NK-92 treated with Interleukin-12 subunit alpha and Interleukin-12 subunit beta, amount 100 ng/mL, for 24 hours (cell line): ENCODE data around the gene ADO.
"Not testable (repeated sequence)": the region's sequence is repeated elsewhere in the genome, so short reads cannot be mapped to it uniquely, and the experiment has no call there.

ENCODE experiments used
- DNase-seq: peaks from one replicate; lab custom pipeline; 2025; lab: John Stamatoyannopoulos, UW

Gene ADO

GRCh38 chr10:62804356-62805230 is at the start of gene ADO:
ADO (plus strand) TSS chr10:62804720; CDS start chr10:62805060, 340 bp downstream.
- peak; percentile 63 for DNase-seq

- no peak for DNase-seq
Observed at GRCh38 chr10:62754963-62755362, 49.6 kb upstream of the ADO start.

DNA sequence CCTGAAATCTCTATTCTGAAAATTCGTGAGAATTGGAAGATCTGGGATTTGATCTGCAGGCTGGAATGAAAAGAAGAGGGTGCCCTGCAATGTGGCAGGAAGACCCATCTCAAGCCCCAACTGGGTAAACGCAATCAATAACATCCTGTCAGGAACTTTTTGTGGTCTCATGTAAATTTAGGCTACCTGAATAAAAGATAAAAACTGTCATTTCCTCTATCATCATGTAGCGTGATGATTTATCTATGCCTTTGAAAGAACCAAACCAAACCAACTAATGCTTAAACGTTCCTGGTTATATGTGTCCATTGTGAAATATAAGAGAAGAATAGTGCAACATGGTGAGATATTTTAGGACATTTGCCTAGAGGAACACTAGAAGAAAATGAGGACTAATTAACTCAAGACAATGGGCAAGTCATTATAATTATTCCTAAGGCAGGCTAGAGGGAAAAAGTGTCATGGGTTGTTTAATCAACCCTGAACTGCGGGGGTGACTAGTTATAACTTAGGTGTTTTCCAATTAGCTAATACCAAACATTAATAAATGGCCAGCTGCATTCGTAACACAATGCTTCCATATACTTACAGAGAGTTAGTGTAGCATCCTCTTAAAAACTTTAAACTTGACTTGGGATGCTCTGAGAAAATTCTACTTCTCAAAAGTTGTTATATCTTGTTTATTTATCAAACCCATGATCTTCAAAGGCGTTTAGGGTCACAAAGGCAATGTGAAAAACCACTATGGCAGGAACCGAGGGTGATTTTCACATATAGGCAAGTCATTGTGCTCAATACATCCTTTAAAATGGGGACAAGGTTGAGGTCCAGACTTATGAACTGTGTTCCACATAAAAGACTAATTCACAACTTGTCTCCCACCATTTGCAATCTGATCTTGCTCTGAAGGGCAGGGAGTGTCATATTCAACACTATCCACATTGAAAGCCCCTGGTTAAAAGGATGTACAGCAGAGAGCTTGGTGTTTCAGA is 48.6 kb upstream of the ADO start:
- DNase-seq, result no peak

GRCh38 chr10:62759599-62760175 is 44.8 kb upstream of the ADO start:
- no peak for DNase-seq

DNA sequence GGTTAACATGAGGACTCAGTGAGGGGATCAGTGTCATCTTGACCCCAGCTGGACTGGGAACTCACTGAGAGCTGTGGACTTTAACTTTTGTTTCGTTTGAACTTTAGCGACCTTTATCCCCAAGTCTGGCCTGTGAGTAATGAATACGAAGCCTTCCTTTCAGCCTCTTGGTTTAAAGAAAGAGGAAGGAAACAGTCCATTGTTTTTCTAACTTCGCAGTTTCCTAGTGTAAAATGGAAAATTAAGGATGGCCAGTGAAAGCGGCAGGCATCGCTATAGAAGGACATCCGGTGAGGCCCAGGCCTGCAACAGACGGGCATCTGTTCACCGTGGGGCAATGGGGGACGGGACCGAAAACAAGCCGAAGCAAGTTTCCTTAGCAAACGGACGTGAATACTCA is 44.1 kb upstream of the ADO start:
- DNase-seq, result no peak

GRCh38 chr10:62761115-62761514 is 43.4 kb upstream of the ADO start:
- no peak for DNase-seq

GRCh38 chr10:62763155-62763554 is 41.4 kb upstream of the ADO start:
- DNase-seq, result no peak

- DNase-seq, result no peak
Observed at GRCh38 chr10:62764011-62764410, 40.5 kb upstream of the ADO start.

- no peak for DNase-seq
Observed at GRCh38 chr10:62765726-62766125, 38.8 kb upstream of the ADO start.

GRCh38 chr10:62766386-62766785 is 38.1 kb upstream of the ADO start:
- DNase-seq, result no peak

DNA sequence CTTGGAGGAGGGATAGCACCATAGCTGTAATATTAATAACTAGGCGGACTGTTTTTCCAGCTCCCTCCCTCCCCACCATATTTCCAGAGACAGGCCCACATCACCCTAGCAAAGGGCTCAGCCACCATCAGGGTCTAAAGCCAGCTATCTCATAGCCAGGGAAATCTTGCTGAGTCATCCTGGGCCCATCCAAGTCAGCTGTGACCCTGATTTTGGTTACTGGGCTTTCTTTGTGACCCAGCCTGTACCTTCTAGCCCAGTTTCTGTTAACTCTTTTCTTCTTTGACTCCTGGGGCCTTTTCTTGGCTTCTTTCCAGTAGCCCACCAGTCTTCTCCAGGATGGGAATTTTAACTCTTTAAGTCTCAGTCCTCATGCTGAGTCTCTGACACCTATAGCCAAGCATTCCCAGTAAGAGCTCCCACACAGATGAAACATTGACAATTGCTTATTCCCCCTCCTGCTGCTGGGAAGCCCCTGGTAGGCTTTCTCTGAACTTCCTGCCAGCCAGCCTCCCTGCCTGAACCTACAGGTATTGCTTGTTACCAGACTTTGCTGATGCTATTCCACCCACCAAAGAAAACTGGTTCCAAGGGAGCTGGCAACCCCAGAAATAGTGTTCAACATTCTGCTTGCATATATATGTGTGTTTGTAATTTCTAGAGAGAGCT is 34.8 kb upstream of the ADO start:
- DNase-seq, result no peak

GRCh38 chr10:62772186-62772974 is 32.1 kb upstream of the ADO start:
- no peak for DNase-seq

GRCh38 chr10:62778125-62778524 is 26.4 kb upstream of the ADO start:
- DNase-seq, result no peak

GRCh38 chr10:62779487-62780248 is 24.9 kb upstream of the ADO start:
- DNase-seq, result peak; percentile 68

GRCh38 chr10:62784537-62784936 is 20.0 kb upstream of the ADO start:
- DNase-seq, result not testable (repeated sequence)

DNA sequence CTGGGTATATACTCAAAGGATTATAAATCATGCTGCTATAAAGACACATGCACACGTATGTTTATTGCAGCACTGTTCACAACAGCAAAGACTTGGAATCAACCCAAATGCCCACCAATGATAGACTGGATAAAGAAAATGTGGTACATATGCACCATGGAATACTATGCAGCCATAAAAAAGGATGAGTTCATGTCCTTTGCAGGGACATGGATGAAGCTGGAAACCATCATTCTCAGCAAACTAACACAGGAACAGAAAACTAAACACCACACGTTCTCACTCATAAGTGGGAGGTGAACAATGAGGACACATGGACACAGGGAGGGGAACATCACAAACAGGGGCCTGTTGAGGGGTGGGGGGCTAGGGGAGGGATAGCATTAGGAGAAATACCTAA is 16.2 kb upstream of the ADO start:
- DNase-seq, result not testable (repeated sequence)

- DNase-seq, result no peak
Observed at GRCh38 chr10:62788861-62789467, 15.6 kb upstream of the ADO start.

DNA sequence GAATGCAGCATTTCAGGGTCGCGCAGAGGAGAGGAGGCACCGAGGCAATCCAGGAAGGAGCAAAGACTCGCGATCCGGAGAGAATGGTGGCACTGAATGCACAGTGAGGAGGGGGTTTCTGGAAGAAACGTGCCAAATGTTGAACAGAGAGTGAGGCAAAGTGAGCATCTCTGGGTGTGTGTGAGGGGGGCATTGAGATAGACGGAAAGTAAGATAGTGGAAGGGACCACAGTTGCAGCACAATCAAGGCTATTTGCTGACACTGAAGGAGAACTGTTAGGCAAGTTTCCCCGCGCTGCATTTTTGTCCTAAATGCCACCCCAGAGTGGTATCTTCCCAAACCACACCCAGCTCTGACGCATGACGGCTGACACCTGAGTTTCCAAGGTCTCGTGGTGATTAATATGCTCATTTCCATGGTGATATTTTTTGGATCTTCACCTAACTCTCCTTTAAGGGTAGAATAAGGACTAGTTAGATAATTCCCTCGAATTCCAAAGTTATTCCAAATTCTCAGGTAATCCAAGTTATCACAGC is 14.4 kb upstream of the ADO start:
- DNase-seq, result no peak

DNA sequence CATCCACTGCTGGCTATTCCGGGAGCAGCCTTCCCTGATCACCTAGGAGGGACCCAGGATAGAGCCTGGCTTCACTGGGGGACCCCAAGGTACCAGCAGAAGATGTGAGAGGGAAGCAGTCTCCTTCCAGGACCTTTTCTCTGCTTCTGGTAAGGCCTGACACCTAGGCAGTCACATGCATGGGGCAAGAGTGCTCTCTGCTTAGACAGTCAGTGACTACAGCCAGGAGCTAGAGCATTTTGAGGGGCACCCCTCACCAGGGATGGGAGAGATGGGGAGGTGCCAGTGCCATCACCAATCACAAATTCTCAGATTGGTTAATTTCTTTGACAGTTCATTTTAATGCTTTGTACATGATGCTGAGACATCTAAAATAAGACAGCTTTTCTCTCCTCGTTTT is 13.9 kb upstream of the ADO start:
- no peak for DNase-seq

DNA sequence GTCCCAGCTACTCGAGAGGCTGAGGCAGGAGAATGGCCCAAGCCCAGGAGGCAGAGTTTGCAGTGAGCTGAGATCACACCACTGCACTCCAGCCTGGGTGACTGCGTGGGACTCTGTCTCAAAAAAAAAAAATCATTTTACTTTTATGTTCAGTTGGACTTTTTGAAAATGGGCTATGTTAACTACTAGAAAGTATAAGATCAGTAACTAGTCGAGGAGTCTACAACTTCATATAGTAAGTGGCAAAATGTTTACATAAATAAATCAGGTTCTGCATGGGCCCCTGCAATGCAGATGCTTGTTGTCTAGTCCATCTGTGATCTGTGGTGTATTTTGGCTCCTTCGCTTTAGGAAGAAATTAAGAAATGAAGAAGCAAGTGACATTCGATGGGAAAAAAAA is 12.3 kb upstream of the ADO start:
- DNase-seq, result no peak
